Prostate gland (tissue), 2 donors: ENCODE data around the gene RCAN2.

ENCODE experiments used
- POLR2A ChIP-seq: fragments of 450-650 bp; IDR thresholded peaks from one replicate; pipeline ENCODE4 v1.6.1; 2016; ENCODE audit warnings: antibody characterized with exemption, mild to moderate bottlenecking
- TF ChIP-seq, protein P1 (sequence below), 4 experiments: fragments of 200-600 bp in 2 of 4; fragments of 450-650 bp in 2 of 4; sonication (generic) in 2 of 4; IDR thresholded peaks; 1 replicate in 3 of 4; 2 replicates in 1 of 4; pipeline ENCODE4 v1.5.1; 2016 to 2019; ENCODE audit warnings: antibody characterized with exemption in 4 of 4, mild to moderate bottlenecking in 2 of 4, moderate library complexity in 2 of 4

- TF ChIP-seq, protein P1, sequence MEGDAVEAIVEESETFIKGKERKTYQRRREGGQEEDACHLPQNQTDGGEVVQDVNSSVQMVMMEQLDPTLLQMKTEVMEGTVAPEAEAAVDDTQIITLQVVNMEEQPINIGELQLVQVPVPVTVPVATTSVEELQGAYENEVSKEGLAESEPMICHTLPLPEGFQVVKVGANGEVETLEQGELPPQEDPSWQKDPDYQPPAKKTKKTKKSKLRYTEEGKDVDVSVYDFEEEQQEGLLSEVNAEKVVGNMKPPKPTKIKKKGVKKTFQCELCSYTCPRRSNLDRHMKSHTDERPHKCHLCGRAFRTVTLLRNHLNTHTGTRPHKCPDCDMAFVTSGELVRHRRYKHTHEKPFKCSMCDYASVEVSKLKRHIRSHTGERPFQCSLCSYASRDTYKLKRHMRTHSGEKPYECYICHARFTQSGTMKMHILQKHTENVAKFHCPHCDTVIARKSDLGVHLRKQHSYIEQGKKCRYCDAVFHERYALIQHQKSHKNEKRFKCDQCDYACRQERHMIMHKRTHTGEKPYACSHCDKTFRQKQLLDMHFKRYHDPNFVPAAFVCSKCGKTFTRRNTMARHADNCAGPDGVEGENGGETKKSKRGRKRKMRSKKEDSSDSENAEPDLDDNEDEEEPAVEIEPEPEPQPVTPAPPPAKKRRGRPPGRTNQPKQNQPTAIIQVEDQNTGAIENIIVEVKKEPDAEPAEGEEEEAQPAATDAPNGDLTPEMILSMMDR (IDR thresholded peaks at IDR 0.05): no peak
- no peak for TF ChIP-seq POLR2A
These were observed 178.6 kb downstream of the RCAN2 start for GRCh38 chr6:46312654-46313053.
